AG04450 (cell line): ENCODE results near the gene PSME3. TPM values are rescaled to one million over a fixed set of nuclear protein-coding genes. Genes with fewer than 3 reads are reported as not detected.

Source experiments
- CTCF ChIA-PET: fragments of 300-600, 350-600 bp; formaldehyde crosslinking; extraction: SDS; loops from one replicate; lab custom pipeline; 2022; ENCODE audit warnings: antibody characterized with exemption, inconsistent platforms; lab: Charles Lee
- POLR2A ChIA-PET: fragments of 350-600 bp; formaldehyde crosslinking; extraction: SDS; loops from one replicate; lab custom pipeline; 2021; ENCODE audit warnings: antibody characterized with exemption, inconsistent platforms; lab: Yijun Ruan, JAX
- DNase-seq: peaks from one replicate; pipeline ENCODE4 v3.0.0-alpha.2; 2011; ENCODE audit warnings: low read depth, low spot score
- H3K27ac ChIP-seq: one replicate; pipeline ENCODE4 v1.5.1; 2012; ENCODE audit warnings: low read depth, low read length, control low read depth
- H3K27me3 ChIP-seq: one replicate; pipeline ENCODE4 v1.6.0; 2012; ENCODE audit warnings: low read length; ENCODE audit not compliant: control insufficient read depth, insufficient read depth
- H3K4me3 ChIP-seq: 2 replicates; pipeline ENCODE4 v1.5.1; 2011; ENCODE audit warnings: mild to moderate bottlenecking, low read depth, low read length, control low read depth
- H3K9me3 ChIP-seq: 2 replicates; pipeline ENCODE4 v1.5.1; 2012; ENCODE audit warnings: low read length; ENCODE audit not compliant: control insufficient read depth, insufficient read depth
- polyA plus RNA-seq: library from polyadenylated mRNA; depleted of rRNA; stranded (reverse); fragments of >200 nt; gene quantifications from 2 replicates; pipeline ENCODE4 v1.2.3, GENCODE V29; 2011
- TF ChIP-seq, protein P1 (sequence below): IDR thresholded peaks from 2 replicates; pipeline ENCODE4 v1.5.1; 2011; ENCODE audit warnings: low read depth, low read length, control low read depth, inconsistent platforms

PSME3 gene
- polyA plus RNA-seq, 1 experiment = 129 TPM

DNA sequence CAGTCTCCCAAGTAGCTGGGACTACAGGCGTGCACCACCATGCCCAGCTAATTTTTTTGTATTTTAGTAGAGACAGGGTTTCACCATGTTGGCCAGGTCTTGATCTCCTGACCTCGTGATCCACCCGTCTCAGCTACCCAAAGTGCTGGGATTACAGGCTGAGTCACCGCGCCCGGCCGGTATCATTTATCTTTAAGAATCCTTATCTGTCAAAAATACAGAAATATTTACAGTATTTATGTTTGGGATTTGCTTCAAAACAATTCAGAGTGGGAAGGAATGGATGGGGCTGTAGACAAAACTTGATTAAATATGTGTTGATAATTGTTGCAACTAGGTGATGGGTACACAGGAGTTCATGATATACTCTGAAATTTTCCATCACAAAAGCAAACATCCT lies 12.0 kb upstream of the PSME3 start:
- H3K27me3 ChIP-seq = no peaks in the 10 kb centered on the region
- ChIA-PET CTCF (interaction anchor here (0.8 to 1.7 kb wide), 8 partner anchors 11 to 243 kb away, joined by 3 to 10 read pairs (median 4); no protein-coding TSS in a partner anchor), POLR2A (interaction anchor here (1.2 kb wide), 1 partner anchor 12 kb away, joined by 3 read pairs; no protein-coding TSS in a partner anchor)
- no peaks in the 10 kb centered on the region for H3K9me3 ChIP-seq
- DNase-seq = no peak
- TF ChIP-seq, protein P1, sequence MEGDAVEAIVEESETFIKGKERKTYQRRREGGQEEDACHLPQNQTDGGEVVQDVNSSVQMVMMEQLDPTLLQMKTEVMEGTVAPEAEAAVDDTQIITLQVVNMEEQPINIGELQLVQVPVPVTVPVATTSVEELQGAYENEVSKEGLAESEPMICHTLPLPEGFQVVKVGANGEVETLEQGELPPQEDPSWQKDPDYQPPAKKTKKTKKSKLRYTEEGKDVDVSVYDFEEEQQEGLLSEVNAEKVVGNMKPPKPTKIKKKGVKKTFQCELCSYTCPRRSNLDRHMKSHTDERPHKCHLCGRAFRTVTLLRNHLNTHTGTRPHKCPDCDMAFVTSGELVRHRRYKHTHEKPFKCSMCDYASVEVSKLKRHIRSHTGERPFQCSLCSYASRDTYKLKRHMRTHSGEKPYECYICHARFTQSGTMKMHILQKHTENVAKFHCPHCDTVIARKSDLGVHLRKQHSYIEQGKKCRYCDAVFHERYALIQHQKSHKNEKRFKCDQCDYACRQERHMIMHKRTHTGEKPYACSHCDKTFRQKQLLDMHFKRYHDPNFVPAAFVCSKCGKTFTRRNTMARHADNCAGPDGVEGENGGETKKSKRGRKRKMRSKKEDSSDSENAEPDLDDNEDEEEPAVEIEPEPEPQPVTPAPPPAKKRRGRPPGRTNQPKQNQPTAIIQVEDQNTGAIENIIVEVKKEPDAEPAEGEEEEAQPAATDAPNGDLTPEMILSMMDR = no peak
- H3K27ac ChIP-seq = no peak overlapping the region
- H3K4me3 ChIP-seq = no peak overlapping the region

DNA sequence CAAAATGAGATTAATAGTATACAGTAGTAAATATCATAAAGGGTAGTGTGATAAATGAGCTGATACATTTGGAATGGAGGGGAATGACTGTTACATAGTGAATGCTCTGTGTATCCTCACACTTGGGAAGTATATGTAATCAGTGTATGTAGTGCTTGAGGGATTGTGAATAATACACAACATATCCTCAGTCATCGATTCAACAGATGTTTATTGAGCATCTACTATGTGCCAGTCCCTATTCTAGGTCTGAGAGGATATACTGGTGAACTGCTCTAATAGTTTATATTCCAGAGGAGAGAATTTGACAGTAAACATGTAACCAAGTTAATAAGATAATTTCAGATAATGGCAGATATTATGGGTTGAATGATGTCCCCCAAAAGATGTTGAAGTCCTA lies 5.7 kb upstream of the PSME3 start:
- TF ChIP-seq, protein P1 = no peak
- ChIA-PET CTCF (no interaction called here), POLR2A (no interaction called here)
- Histone ChIP-seq H3K9me3 (no peaks in the 10 kb centered on the region), H3K27ac (no peak overlapping the region), H3K4me3 (no peak overlapping the region), H3K27me3 (no peaks in the 10 kb centered on the region)
- no peak for DNase-seq

DNA sequence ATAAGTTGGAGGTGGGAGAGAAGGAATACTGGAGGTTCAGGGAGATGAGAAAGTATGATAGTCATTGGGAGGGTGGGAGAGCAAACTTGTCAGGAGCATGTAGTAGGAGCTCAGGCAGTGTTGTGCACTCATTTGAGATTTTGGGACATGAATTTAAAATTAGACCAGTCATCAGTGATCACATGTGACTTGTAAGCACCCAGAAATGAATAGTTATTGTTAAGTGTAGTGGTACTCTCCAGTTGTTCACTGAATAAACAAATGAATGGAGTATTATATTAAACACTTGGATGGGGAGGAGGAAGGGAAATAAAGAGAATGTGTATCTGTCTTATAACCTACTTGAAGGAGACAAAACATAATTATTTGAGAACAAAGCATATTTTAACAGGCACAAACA lies 2.2 kb upstream of the PSME3 start:
- no peaks in the 10 kb centered on the region; the same call in 1 of the 2 replicates for H3K9me3 ChIP-seq
- H3K27me3 ChIP-seq = no peaks in the 10 kb centered on the region
- H3K4me3 ChIP-seq = no peak overlapping the region
- no peak for DNase-seq
- CTCF ChIA-PET = interaction anchor here (1.5 to 2.9 kb wide), 2 partner anchors 12 kb away, joined by 3 to 8 read pairs; no protein-coding TSS in a partner anchor
- TF ChIP-seq, protein P1 = no peak
- POLR2A ChIA-PET = no interaction called here
- H3K27ac ChIP-seq = no peak overlapping the region

DNA sequence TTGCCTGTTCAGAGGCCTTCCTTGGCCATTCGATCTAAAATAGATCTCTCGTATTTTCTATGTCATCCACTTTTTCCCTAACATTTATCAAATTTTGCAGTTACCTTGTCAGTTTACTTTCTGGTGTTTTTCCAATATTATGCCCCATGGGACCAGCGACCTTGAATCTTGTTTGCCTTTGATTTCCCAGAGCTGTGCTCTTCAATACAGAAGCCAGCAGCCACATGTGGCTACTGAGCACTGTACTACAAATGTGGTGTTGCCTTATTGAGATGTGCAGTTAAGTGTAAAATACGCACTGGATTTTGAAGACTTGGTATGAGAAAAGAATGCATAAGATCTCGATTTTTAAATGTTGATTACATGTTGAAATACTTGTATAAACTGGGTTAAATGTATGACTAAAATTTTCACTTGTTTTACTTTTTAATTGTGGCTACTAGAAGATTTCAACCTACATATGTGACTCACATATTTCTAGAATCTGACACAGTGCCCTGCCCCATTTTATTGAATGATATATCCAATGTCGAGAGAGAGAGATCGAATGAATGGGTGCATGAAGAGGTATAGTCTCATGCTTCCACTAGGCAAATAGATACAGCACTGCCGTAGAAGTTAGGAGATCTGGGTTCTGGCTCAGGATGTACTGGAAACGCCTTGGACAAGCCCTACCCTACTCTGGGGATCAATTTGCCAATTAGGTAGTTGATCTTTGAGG lies 824 bp upstream of the PSME3 start:
- TF ChIP-seq, protein P1 = no peak
- no peaks in the 10 kb centered on the region; the same call in 1 of the 2 replicates for H3K9me3 ChIP-seq

More for the DNA sequence above, 824 bp upstream of the PSME3 start:
- CTCF ChIA-PET = interaction anchor here (1.5 to 6.2 kb wide), 4 partner anchors 8 to 13 kb away, joined by 3 to 35 read pairs (median 12); partner anchors contain the start of genes AOC2 and BECN1
- H3K4me3 ChIP-seq = peak overlapping the region; percentile 99
- no peak for DNase-seq
- peak overlapping the region; percentile 65 for H3K27ac ChIP-seq
- H3K27me3 ChIP-seq = no peaks in the 10 kb centered on the region
- POLR2A ChIA-PET = interaction anchor here (1.4 to 3.2 kb wide), 2 partner anchors 8 to 166 kb away, joined by 5 to 16 read pairs; partner anchors contain the start of genes BECN1 and RPL27
